GM21367 (cell line): ENCODE measurements around the gene OARD1.
A peak's percentile ranks its signal among the peaks of the same experiment; 100 is the strongest.

Experiments
- ATAC-seq: cut with Tn5 transposase; IDR thresholded peaks from one replicate; pipeline ENCODE4 v1.9.1; 2021; ENCODE audit not compliant: unreplicated experiment

Gene OARD1

DNA sequence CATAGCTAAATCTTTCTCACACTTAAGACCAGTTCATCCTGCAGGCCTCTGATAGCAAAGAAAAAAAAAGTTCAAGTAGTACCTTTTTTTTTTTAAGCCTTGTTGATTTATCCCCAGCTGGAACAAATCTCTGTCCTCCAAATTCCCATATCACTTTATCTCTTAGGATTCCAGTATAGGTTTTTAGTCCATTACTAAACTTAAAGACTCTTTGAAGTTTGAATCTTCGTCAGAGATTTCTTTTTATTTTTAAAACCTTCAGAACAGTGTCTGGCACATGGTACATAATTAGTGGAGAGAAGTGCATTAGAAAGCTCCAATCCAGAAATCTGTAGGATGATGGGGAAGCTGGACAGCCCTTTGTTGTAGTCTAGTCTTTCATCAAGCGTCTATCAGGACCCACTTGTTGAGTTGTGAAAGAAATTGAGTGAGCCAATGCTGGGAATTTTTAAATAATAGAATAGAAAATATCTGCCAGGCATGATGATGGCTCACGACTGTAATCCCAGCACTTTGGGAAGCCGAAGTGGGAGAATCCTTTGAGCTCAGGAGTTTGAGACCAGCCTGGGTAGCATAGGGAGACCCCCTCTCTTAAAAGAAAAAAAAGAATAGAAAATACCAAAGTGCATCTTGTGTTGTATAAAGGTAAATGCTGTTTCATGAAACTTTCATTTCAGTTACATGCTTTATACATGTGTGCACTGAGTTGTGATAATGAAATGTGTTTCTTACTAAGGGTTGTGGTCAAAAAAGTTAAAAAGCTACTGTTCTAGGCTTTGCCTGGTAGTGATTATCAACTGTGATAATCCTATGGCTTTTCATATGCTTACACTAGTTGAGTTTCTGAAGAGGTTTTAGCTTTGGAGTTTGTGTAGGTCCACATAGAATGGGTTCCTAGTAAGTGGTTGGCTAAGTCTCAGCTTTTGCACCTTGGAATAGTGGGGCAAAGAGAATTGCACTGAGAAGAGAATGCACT is 3.8 kb upstream of the OARD1 start:
- no peak for ATAC-seq

DNA sequence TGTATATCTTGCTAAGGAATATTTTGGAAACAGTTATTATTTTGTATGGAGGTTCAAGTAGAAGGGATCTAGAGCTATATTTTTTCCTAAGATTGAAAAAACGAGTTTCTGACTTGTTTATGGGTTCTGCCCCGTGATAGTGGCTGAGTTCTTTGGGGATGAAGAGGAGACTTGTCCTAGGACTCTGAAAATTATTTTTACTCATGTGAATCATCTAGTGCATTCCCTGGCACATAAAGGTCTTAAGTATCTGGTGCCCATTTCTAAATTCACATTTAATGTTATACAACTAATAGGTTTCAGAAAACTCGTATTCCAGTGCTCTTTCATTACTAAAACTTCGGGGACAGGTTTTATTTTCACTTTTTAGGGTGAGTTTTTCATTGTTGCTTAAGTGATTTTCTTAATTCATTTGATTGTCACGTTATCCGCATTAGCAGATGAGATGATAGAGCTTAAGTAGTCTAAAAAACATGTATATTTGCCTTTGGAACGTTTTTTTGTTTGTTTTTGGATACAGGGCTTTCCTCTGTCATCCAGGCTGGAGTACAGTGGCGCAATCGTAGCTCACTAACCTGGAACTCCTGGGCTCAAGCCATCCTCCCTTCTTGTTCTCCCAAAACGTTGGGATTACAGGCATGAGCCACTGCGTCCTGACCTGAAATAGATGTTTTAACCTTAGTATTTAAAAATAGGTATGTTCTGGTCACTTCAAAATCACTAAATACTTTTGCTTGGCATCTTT is 2.7 kb upstream of the OARD1 start:
- ATAC-seq, result no peak

DNA sequence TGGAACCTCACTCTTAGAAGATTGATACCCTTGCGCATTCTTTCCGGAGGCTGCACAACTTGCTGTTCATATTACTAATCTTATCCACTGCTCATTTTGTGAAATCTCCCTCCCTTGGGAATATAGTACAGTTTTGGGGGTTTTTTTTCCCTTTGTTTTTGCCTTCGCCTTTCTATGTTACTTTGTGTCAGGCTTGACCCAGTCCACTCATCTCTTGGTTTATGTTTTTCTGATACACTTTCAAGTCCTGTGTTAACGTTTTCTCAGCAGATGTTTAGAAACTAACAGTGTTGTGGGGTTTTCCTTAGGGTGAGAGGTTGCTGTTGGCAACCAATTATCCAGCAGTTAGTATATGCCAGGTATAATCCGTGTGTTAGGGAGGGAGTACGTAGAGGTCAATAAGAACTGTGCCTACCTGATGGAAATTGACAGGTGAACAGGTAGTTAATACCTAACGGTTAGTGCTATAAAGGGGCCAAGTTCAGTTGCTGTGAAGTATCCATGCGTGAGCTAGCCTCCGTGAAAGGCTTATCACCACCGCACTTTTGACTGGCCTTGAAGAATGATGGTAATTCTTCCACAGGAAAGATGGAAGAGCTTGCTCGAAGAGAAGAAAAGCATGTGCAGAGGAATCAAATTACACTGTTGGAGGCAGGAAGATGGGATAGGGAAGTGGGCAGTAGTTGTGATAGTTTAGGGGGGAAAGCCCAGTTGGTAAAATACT is 2.0 kb upstream of the OARD1 start:
- no peak for ATAC-seq

DNA sequence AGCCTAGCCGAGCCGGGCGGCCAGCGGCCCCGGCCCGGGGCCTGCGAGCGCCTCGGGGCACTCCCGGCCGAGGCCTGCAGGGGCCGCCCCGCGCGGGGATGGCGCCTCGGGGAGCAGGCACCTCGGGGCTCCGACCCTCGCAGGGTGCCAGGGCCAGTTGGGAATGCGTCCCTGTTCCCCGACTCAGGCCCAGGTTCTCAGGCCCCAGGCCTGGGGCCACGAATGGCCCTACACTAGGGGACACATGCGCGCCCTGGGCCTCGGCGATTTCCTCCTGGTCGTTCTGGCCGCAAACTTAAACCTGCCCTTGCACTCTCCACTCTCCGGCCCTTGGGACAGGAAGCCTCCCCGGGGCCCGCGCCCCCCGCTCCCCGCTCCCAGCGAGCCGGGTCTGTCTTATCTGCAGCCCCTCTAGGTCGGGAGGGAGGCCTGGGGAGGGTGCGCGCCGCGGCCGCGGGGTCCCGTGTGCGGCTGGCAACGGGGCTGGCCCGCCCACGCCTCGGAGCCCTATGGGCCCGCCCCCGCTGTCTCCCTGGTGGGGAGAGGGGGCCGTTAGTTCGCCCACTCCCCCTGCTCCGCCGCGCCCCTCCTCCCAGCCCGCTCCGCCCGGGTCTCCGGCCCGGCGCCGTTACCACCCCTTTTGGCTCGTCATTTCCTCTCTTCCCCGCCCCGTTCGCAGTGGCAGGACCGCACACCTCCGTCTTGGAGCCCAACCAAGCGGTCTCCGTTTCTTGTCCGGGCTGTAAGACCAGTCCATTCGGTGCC is 1.2 kb upstream of the OARD1 start:
- peak; percentile 21 for ATAC-seq

DNA sequence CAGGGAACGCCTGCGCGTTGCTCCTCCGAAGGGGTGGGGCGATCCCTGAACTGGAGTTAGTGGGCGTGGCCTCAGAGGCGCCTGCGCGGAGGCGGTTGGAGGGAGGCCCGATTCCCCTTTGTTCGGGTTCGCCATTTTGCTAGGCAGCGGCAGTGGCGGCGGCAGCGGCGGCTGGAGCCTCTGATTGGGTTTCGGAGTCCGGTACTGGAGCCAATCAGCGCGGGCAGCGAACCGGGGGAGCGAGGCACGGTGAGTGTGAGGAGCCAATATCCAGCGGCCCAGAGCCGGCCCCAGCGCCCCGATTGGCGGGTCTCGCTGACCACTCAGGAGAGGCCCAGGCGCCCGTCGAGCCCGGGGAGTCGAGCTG is 663 bp upstream of the OARD1 start, which contains the start of gene NFYA:
Gene NFYA (plus strand): TSS at position 139 of the 367 bp plus-strand sequence. CDS start 6,116 bp downstream, outside the sequence.
- ATAC-seq, result peak; percentile 50

DNA sequence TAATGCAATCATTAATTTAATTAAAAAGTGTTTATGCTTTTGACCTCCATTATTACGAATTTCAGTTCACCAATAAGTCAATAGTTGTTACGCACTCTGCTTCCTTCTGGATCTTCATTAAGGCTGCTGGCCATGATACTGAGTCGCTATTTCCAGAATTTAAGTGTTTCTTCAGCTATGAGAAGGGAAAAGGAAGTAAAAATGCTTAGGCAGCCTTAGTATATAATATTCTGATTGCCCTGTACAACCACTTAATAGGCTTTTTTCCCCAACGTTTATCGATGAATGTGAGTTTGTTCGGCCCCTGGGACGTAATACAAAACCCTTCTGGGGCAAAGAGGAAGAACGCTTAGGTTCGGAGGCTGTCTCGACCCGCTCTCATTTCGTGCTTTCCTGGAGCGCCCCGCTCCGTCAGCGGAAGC is 644 bp downstream of the OARD1 start:
- ATAC-seq, result no peak

GRCh38 chr6:41066867-41067304 is 5.3 kb downstream of the OARD1 start:
- no peak for ATAC-seq

GRCh38 chr6:41065550-41066026 is 6.6 kb downstream of the OARD1 start:
- no peak for ATAC-seq

DNA sequence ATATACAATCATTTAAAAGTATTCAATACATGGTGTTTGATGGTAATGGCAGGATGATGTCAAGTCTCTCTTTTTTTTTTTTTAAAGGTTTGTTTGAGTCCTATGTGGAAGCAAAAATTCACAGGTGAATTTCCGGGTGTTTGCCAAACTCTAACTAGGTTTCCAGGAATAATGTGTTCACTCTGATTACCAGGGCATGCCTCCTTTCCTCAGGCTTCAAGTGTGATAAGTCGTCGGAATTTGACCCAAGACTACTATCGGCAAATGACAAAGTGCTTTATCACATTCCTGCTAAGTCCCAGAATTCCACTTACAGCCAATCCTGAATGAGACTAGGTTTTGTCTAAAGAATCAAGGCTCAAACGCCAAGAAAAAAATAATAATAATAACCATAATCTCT is 7.3 kb downstream of the OARD1 start:
- ATAC-seq, result no peak

GRCh38 chr6:41063884-41064285 is 8.3 kb downstream of the OARD1 start:
- ATAC-seq, result no peak

- ATAC-seq, result no peak
Measured at GRCh38 chr6:41062056-41062455, 10.1 kb downstream of the OARD1 start.

DNA sequence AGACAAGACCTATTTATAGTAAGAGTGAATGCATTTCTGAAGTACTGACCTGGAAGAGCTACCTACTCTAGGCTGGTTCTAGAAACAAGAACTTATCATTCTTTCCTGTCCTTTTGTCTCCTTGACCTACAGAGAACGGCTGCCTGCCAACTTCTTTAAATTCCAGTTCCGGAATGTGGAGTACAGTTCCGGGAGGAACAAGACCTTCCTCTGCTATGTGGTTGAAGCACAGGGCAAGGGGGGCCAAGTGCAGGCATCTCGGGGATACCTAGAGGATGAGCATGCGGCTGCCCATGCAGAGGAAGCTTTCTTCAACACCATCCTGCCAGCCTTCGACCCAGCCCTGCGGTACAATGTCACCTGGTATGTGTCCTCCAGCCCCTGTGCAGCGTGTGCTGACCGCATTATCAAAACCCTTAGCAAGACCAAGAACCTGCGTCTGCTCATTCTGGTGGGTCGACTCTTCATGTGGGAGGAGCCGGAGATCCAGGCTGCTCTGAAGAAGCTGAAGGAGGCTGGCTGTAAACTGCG is 10.9 kb downstream of the OARD1 start:
- no peak for ATAC-seq

DNA sequence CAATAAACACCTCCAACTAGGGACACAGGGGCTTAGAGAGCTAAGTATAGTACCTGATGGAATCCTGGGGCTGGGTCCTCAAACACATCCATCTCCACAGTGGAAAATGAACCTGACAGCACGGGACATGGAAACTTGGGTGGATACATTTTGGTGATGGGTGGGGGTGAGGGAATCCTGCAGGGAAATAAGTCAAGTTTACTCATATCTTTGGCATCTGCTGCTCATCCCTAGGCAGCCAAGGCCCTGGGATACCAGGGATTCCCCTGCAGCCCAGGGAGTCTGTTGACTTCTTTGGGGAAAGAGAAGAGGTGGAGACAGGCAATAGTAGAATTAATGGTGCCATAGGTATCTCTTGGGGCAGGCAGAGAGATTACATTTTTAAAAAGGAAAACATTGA is 12.6 kb downstream of the OARD1 start:
- no peak for ATAC-seq

DNA sequence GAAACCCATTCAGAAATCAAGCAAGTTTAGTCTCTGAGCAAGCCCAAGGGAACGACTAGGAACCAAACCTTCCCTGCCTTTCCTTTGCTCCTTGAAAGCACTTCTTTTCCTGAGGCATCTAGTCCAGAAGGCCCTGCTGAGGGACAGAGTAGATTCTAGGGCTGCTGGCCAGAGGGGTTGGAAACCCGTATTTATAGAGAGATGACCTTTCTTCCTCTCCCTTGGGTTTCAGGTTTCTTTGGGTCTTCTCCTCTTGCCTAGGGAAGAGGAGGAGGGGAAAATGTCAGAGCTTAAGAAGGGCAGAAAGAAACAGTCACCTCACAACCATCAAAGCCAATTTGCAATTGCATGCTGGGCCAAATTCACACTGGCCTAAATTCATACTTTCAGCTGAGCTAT is 13.4 kb downstream of the OARD1 start:
- no peak for ATAC-seq

DNA sequence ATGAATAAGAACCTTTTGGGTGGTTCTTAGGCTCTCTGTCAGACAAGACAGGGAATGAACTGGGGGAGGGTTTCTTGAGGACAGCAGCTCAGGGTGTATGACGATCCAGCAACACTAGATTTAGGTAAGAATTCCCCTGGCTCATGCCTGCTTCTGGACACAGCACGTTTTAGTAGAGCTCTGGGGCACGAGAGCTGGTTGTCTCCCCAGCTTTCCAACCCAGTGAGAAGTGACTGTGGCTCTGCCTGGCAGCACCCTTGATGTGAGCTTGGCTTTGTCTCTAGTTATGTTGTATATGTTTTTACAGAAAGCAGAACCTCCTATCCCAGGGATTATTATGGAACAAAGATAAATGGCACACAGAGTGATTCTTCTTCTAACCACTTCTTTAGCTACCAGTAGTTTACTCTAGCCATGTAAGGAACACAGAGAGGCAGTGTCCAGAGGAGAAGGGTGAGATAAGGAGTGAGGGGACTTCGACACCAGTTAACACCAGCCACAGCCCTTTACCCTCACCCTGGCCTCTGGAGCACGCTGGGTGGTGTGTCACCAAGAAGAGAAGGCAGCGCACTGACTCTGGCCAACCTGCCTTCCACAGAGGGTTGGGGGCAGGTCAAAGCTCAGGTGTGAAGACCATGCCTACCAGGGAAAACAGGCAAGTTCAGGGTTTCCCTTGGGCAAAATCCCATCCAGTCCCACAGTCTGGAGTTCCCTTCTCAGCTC is 15.2 kb downstream of the OARD1 start:
- no peak for ATAC-seq

GRCh38 chr6:41055149-41055548 is 17.0 kb downstream of the OARD1 start:
- ATAC-seq, result no peak

- no peak for ATAC-seq
Measured at GRCh38 chr6:41054511-41054910, 17.6 kb downstream of the OARD1 start.

GRCh38 chr6:41053041-41053440 is 19.1 kb downstream of the OARD1 start, which contains the start of gene APOBEC2:
TSS of gene APOBEC2 (plus strand) at chr6:41053202. CDS start at chr6:41053348, 146 bp downstream.
- no peak for ATAC-seq

DNA sequence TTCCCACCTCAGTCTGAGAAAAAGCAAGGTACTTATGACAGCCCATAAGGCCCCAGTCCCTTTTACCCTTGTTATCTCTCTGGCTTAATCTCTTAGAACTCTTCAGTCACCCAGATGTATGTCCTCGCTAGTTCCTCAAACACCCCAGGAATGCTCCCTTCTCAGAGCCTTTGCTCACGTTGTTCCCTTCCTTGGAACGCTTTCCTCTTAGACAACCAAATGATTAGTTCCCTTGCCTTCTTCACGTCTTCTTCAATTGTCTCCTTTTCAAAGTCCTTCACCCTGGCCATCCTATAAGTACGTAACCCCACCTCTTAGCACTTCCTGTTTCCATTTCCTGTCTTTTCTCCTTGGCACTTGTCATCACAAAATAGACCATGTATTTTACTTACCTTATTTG is 20.3 kb downstream of the OARD1 start:
- no peak for ATAC-seq
